ENCODE results near the gene CD247.
A peak's percentile ranks its signal among the peaks of the same experiment; 100 is the strongest.
"Not testable (repeated sequence)": the region's sequence is repeated elsewhere in the genome, so short reads cannot be mapped to it uniquely, and the experiment has no call there.

The CD247 gene

DNA sequence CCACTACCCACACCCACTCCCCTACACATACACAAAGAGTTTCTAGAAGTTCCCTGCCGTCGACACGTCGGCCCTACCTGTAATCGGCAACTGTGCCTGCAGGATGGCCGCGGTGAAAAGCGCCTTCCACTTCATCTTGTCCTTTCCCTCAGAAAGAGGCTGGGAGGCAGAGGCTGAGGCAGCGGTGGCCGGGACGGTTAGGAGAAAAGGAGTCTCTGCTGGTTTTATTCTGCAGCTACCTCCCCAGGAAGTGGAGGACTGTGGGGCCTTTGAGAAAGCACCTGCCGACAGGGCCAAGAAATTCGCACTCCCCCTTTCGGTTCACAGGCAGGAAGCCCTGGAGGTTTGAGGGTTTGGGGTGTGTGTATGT is at the start of gene CD247:
Gene CD247 (minus strand): TSS at position 199 of the 370 bp plus-strand sequence. CDS start 64 bp downstream, at position 135.
- no peaks in the 10 kb centered on the region; the same call in 1 of the 2 replicates for H3K4me1 ChIP-seq (ENCODE audit: insufficient read depth, low read length)
- H3K9ac ChIP-seq (ENCODE audit: low read depth, low read length), result no peak within 1 kb of the TSS

GRCh38 chr1:167567663-167568062 is 49.3 kb upstream of the CD247 start:
- Histone ChIP-seq H3K9ac (ENCODE audit: low read depth, low read length) (no peak overlapping the region), H3K36me3 (ENCODE audit: insufficient read depth, low read length) (no peaks in the 10 kb centered on the region), H3K4me1 (ENCODE audit: insufficient read depth, low read length) (no peaks in the 10 kb centered on the region), H3K9me3 (ENCODE audit: control insufficient read depth, insufficient read depth, low read length) (0 out of 2 replicates have a peak, but pooled peaks cover 4% of the 10 kb centered on the region)

More for the DNA sequence above, at the start of gene CD247:
- Histone ChIP-seq H3K36me3 (ENCODE audit: insufficient read depth, low read length) (no peaks in the 10 kb centered on the region), H3K9me3 (ENCODE audit: control insufficient read depth, insufficient read depth, low read length) (no peaks in the 10 kb centered on the region)

DNA sequence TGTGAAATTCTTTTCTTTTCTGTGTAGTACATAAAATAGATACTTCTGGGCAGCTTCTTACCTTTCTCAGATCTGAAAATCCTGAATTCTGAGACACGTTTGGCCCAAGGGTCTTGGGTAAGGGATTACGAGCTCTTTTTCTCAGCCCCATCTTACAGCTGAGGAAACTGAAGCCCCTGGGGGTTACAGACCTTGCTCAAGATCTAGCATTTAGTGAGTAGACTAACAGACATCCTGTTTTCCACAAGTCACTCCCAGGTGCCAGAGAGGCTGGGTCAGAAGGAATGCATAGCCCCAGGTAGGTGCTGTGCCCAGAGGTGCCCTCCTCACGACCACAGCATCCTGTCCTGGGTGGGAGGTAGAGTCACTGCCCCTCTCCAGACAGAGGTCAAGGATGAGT is 48.4 kb upstream of the CD247 start:
- Histone ChIP-seq H3K36me3 (ENCODE audit: insufficient read depth, low read length) (no peaks in the 10 kb centered on the region), H3K9me3 (ENCODE audit: control insufficient read depth, insufficient read depth, low read length) (no peaks in the 10 kb centered on the region), H3K9ac (ENCODE audit: low read depth, low read length) (no peak overlapping the region), H3K4me1 (ENCODE audit: insufficient read depth, low read length) (no peaks in the 10 kb centered on the region)

GRCh38 chr1:167565922-167566321 is 47.6 kb upstream of the CD247 start:
- H3K36me3 ChIP-seq (ENCODE audit: insufficient read depth, low read length), result no peaks in the 10 kb centered on the region
- no peaks in the 10 kb centered on the region for H3K4me1 ChIP-seq (ENCODE audit: insufficient read depth, low read length)
- no peak overlapping the region for H3K9ac ChIP-seq (ENCODE audit: low read depth, low read length)
- H3K9me3 ChIP-seq (ENCODE audit: control insufficient read depth, insufficient read depth, low read length), result no peaks in the 10 kb centered on the region

GRCh38 chr1:167564612-167565270 is 46.4 kb upstream of the CD247 start:
- Histone ChIP-seq H3K9ac (ENCODE audit: low read depth, low read length) (no peak overlapping the region), H3K4me1 (ENCODE audit: insufficient read depth, low read length) (no peaks in the 10 kb centered on the region), H3K9me3 (ENCODE audit: control insufficient read depth, insufficient read depth, low read length) (no peaks in the 10 kb centered on the region), H3K36me3 (ENCODE audit: insufficient read depth, low read length) (no peaks in the 10 kb centered on the region)

- no peaks in the 10 kb centered on the region for H3K4me1 ChIP-seq (ENCODE audit: insufficient read depth, low read length)
- no peak overlapping the region for H3K9ac ChIP-seq (ENCODE audit: low read depth, low read length)
These were observed 45.4 kb upstream of the CD247 start for GRCh38 chr1:167563579-167564246.

DNA sequence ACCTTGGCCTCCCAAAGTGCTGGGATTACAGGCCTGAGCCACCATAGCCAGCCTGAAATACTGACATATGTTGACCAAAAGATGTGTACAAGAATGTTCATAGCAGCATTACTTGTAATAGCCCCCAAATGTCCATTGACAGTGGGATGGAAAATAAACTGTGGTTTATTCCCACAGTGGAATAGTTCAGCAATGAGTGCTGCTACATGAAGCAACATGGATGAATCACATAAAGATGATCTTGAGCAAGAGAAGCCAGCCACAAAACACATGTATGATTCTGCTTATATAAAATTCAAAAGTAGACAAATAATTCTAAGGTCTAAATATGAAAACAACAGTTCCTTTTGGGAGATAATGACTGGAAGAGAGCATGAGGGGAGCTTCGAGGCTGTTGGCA is 44.4 kb upstream of the CD247 start:
- Histone ChIP-seq H3K4me1 (ENCODE audit: insufficient read depth, low read length) (no peaks in the 10 kb centered on the region), H3K9me3 (ENCODE audit: control insufficient read depth, insufficient read depth, low read length) (no peaks in the 10 kb centered on the region), H3K9ac (ENCODE audit: low read depth, low read length) (no peak overlapping the region), H3K36me3 (ENCODE audit: insufficient read depth, low read length) (no peaks in the 10 kb centered on the region)

More at GRCh38 chr1:167563579-167564246, 45.4 kb upstream of the CD247 start:
- no peaks in the 10 kb centered on the region for H3K9me3 ChIP-seq (ENCODE audit: control insufficient read depth, insufficient read depth, low read length)
- no peaks in the 10 kb centered on the region for H3K36me3 ChIP-seq (ENCODE audit: insufficient read depth, low read length)

GRCh38 chr1:167561753-167562152 is 43.4 kb upstream of the CD247 start:
- Histone ChIP-seq H3K9ac (ENCODE audit: low read depth, low read length) (no peak overlapping the region), H3K9me3 (ENCODE audit: control insufficient read depth, insufficient read depth, low read length) (no peaks in the 10 kb centered on the region), H3K36me3 (ENCODE audit: insufficient read depth, low read length) (no peaks in the 10 kb centered on the region), H3K4me1 (ENCODE audit: insufficient read depth, low read length) (no peaks in the 10 kb centered on the region)

DNA sequence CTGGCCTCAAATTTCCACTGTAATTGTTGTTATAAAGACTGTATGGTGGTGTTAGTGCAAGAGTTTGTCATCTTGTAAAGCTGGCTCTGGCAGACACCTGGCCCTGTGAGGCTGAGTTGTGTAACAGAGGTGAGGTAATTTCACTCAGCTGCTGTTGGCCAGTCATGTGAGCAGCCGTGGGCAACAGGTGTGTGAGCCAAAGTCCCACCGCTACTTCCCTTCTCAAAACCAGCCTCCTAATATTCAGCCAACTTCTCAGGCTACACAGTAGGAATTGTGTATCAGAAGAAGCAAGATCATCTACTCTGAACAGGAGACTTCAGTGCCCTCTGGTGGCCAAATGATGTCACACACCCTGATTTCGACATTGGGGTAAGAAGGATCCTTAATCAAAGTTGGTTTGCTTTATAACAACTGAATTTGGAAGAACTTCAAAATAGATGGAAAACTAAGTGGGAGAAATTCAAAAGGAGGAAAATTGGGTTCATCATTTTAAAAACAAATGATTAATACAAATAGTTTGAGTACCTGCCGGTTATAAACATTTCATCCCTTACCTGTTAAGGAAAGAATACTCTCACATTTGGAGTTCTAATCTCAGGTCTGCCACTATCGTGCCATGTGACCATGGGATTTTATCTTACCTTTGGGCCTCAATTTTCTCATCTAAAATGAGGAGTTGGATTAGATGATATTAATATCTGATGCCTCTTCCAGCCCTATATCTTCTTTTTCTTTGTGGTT is 37.8 kb upstream of the CD247 start:
- Histone ChIP-seq H3K9me3 (ENCODE audit: control insufficient read depth, insufficient read depth, low read length) (no peaks in the 10 kb centered on the region), H3K4me1 (ENCODE audit: insufficient read depth, low read length) (0 out of 2 replicates have a peak, but pooled peaks cover 3% of the 10 kb centered on the region), H3K36me3 (ENCODE audit: insufficient read depth, low read length) (no peaks in the 10 kb centered on the region), H3K9ac (ENCODE audit: low read depth, low read length) (no peak overlapping the region)

- H3K36me3 ChIP-seq (ENCODE audit: insufficient read depth, low read length); H3K9ac ChIP-seq (ENCODE audit: low read depth, low read length); H3K9me3 ChIP-seq (ENCODE audit: control insufficient read depth, insufficient read depth, low read length); H3K4me1 ChIP-seq (ENCODE audit: insufficient read depth, low read length): not testable (repeated sequence)
These were observed 36.7 kb upstream of the CD247 start for GRCh38 chr1:167555072-167555471.

- Histone ChIP-seq H3K9ac (ENCODE audit: low read depth, low read length) (peak overlapping the region; percentile 73; the same call in 1 of the 2 replicates), H3K4me1 (ENCODE audit: insufficient read depth, low read length) (0 out of 2 replicates have a peak, but pooled peaks cover 3% of the 10 kb centered on the region), H3K9me3 (ENCODE audit: control insufficient read depth, insufficient read depth, low read length) (no peaks in the 10 kb centered on the region), H3K36me3 (ENCODE audit: insufficient read depth, low read length) (no peaks in the 10 kb centered on the region)
These were observed 35.9 kb upstream of the CD247 start for GRCh38 chr1:167554028-167554779.

- Histone ChIP-seq H3K4me1 (ENCODE audit: insufficient read depth, low read length) (0 out of 2 replicates have a peak, but pooled peaks cover 3% of the 10 kb centered on the region), H3K36me3 (ENCODE audit: insufficient read depth, low read length) (no peaks in the 10 kb centered on the region), H3K9ac (ENCODE audit: low read depth, low read length) (peak within 1 kb of the TSS; percentile 73), H3K9me3 (ENCODE audit: control insufficient read depth, insufficient read depth, low read length) (no peaks in the 10 kb centered on the region)
These were observed 35.1 kb upstream of the CD247 start, which contains the start of gene CREG1 for GRCh38 chr1:167553136-167554027. CREG1 (minus strand) TSS chr1:167553762.

GRCh38 chr1:167551362-167551761 is 33.0 kb upstream of the CD247 start:
- 0 out of 2 replicates have a peak, but pooled peaks cover 3% of the 10 kb centered on the region for H3K4me1 ChIP-seq (ENCODE audit: insufficient read depth, low read length)
- no peaks in the 10 kb centered on the region for H3K36me3 ChIP-seq (ENCODE audit: insufficient read depth, low read length)
- no peak overlapping the region for H3K9ac ChIP-seq (ENCODE audit: low read depth, low read length)
- no peaks in the 10 kb centered on the region for H3K9me3 ChIP-seq (ENCODE audit: control insufficient read depth, insufficient read depth, low read length)
